Renal cortex interstitium (tissue), 11 donors: ENCODE results near the gene UBE2D3. TPM values are rescaled to one million over a fixed set of nuclear protein-coding genes. Genes with fewer than 3 reads are reported as not detected.

ENCODE experiments used
- DNase-seq, 11 donors: peaks; one replicate each; pipeline ENCODE4 v3.0.0-alpha.2; 2013; ENCODE audit warnings: low read depth in 9 of 11, low spot score in 4 of 11; ENCODE audit errors: extremely low read depth in 1 of 11
- polyA plus RNA-seq, 3 donors: library from polyadenylated mRNA; unstranded; fragments of 120-200 nt; gene quantifications; one replicate each; pipeline ENCODE4 v1.2.1, GENCODE V29; 2013; ENCODE audit not compliant: insufficient read length in 3 of 3

The UBE2D3 gene
- polyA plus RNA-seq, 3 donors, result 285 to 337 (median 303) TPM

GRCh38 chr4:102817613-102818268 lies 9.6 kb downstream of the UBE2D3 start:
- no peak for DNase-seq

- DNase-seq, result no peak
Observed at GRCh38 chr4:102817021-102817605, 10.2 kb downstream of the UBE2D3 start.

- DNase-seq, result no peak
Observed at GRCh38 chr4:102815981-102816380, 11.4 kb downstream of the UBE2D3 start.

GRCh38 chr4:102809691-102810090 lies 17.7 kb downstream of the UBE2D3 start:
- DNase-seq, result no peak

GRCh38 chr4:102809190-102809589 lies 18.2 kb downstream of the UBE2D3 start:
- no peak for DNase-seq

GRCh38 chr4:102808009-102808408 lies 19.3 kb downstream of the UBE2D3 start:
- no peak for DNase-seq

GRCh38 chr4:102807345-102807744 lies 20.0 kb downstream of the UBE2D3 start:
- no peak for DNase-seq

DNA sequence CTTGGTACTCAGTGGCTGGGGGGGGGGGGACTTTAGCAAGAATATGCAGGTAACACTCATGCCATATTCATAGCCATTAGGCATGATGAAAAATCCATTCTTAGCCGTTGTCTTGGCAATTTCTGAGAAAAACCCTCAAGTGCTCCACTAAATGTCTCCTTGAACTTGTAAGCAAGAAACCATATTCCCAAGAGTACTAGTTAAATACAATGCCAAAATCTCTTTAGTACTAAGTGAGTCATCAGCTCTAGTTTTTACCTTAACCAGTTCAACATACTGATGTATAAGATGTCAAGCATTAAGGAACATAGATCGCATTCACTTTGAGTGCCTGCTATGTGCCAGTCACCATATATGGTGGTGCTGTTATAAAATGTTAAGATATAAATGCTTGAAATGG lies 27.5 kb downstream of the UBE2D3 start:
- no peak for DNase-seq

DNA sequence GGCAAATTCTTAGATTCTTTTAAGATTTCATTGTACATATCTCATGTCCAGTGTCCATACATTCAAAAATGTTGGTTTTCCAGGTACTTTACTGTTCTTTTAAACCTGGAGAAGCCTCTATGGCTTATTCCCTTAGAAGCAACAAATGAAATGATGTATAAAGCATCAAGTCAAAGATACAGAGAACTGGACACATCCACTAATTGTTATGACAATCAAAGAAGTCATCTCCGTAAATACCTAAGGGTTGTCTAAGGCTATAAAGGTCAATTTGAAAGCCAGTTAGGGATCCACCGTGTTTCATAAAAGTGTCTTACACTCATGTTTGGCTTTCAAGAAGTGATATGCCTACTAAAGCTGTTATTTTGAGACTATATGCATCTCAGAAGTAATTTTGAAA lies 32.4 kb downstream of the UBE2D3 start:
- no peak for DNase-seq

- DNase-seq, result no peak
Observed at GRCh38 chr4:102792361-102792936, 34.9 kb downstream of the UBE2D3 start.

DNA sequence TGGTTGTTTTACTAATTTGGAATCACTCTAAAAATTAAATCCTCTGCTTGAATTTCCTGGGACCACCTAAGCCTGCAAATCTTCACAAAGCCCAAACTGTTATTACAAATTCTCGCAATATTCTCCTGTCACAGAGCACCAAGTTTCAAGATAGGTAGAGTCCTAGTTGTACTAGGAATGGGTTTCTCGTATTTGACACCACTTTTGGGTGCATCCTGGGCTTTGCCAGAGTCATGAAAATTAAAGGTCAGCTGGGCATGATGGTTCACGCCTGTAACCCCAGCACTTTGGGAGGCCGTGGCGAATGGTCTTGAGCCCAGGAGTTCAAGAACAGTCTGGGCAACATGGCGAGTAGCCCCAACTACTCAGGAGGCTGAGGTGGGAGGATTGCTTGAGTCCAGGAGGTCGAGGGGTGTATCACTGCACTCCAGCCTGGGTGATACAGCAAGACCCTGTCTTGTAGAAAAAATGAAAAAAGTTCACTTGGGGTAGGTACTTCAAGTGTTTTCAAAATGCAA lies 36.0 kb downstream of the UBE2D3 start:
- DNase-seq, result no peak

- DNase-seq, result no peak
Observed at GRCh38 chr4:102789317-102789717, 38.0 kb downstream of the UBE2D3 start.

DNA sequence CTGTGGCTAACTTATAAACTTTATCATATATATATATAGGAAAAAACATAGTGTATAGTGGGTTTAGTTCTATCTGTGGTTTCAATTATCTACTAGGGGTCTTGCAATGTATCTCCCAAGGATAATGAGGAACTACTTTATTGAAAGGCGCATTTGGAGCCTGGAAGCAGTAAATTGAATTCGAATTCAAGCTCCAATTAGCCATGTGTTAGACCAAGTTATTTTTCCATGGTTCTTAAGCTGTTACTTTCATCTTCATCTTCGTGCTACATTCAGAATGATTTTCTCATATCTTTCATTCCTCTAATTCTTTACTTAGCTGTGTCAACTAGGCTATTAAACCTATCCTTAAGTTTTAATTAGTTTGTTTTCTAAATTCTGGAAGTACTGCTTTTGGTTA lies 39.4 kb downstream of the UBE2D3 start:
- no peak for DNase-seq

GRCh38 chr4:102787096-102787881 lies 40.1 kb downstream of the UBE2D3 start:
- no peak for DNase-seq

DNA sequence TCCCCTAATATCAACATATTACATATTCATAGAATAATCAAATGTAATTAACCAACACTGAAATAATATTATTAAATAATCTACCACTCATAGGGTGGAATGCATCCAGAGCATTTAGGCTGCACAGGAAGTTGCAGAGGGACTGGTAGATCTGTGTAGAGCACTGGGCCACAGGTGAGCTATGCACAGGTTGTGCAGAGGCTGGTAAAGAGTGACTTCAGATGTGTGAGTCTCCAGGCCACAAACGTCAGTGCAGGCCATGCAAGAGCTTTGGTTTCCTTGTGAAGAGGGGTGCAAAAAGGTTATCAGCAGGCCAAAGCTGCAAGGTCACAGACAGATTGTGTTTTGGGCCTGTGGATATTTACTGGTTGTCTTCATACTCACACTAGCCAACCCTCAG lies 41.1 kb downstream of the UBE2D3 start:
- no peak for DNase-seq

DNA sequence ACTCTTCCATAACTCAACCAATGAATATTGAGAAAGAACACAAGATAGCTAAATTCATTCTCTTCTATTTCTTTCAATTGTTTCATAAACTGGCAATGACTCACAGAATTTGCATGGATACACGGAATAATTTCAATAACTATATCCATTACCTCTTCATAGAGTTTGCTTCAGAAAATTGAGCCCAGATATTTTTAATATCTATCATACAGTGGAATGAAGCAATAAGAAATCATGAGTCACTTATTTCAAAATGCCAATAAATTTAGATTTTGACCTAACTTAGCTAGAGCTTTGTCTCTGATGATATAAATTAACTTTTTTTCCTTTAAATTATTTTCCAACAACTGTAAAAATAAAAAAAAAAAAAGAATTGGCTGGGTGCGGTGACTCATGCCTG lies 44.3 kb downstream of the UBE2D3 start:
- DNase-seq, result no peak

DNA sequence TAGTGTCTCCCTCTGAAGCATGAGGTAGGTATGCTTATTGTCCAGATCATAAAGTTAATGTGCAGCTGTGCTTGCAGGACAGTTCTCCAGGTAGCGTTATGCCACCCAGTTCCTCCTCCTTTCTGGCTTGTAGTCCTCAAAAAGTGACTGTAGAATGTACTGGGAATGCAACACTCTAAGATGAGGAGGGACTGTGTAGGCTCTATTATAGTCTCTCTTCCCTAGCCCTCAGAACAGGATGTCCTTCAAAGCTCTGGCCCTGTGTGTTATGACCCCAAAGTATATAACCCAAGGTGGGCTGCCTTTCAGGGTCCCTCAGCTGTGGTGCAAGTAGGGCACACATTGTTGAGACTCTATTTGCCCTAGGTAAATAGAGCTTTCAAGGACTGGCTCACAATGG lies 45.8 kb downstream of the UBE2D3 start:
- DNase-seq, result no peak

GRCh38 chr4:102780476-102781144 lies 46.7 kb downstream of the UBE2D3 start:
- DNase-seq, result no peak

DNA sequence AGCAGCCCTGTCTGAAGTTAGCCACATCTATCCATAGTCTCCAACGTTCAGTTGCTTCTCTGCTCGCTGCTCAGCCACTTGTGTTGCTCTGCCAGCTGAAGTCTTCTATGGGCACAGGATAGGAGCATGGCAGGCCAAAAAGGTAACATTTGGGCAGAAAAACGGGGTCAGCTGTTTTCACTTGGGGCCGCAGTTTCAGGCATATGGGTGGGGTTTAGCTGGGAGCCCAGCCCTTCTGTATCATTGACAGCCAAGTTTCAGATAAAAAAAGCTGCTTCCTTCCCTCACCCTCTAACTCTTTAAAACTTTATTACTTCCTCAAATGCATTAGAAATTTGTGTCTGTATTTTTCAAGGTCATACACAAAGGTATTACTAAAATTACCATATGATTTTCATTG lies 48.1 kb downstream of the UBE2D3 start:
- no peak for DNase-seq
